ENCODE data around the gene FAAH. TPM values are rescaled to one million over a fixed set of nuclear protein-coding genes. Genes with fewer than 3 reads are reported as not detected.
"Not testable (repeated sequence)": the region's sequence is repeated elsewhere in the genome, so short reads cannot be mapped to it uniquely, and the experiment has no call there.

FAAH gene
- total and polyA plus RNA-seq, 10 of the 15 experiments (the other 5 are each of a cell fraction or from before 2014, with no cell fraction given), result 0.07 to 2.5 (median 0.64) TPM; not detected in 1

- no peak for TF ChIP-seq ZNF592 (IDR thresholded peaks at IDR 0.05)
These were observed 27.0 kb upstream of the FAAH start (continued) for GRCh38 chr1:46367072-46367471.

GRCh38 chr1:46367701-46368100, 26.4 kb upstream of the FAAH start:
- H3K9ac ChIP-seq (ENCODE audit: control insufficient read depth, insufficient read depth, low read length); H4K20me1 ChIP-seq (ENCODE audit: control insufficient read depth, insufficient read depth); H3K79me2 ChIP-seq (ENCODE audit: control insufficient read depth, insufficient read depth, low read length); intact Hi-C loops (cut with micrococcal nuclease; ENCODE audit: unreplicated experiment); FAIRE-seq; H2AFZ ChIP-seq (ENCODE audit: control insufficient read depth, low read depth, low read length); H3K27me3 ChIP-seq (replicated peaks in 1 of 2; ENCODE audit: control insufficient read depth in 2 of 2, insufficient read depth in 2 of 2, low read length in 1 of 2); ATAC-seq; H3K27ac ChIP-seq (ENCODE audit: control insufficient read depth, insufficient read depth); in situ Hi-C loops (cut with MboI); H3K4me3 ChIP-seq; H3K4me2 ChIP-seq (ENCODE audit: control insufficient read depth, insufficient read depth); H3K9me3 ChIP-seq (replicated peaks; ENCODE audit: control insufficient read depth, insufficient read depth, low read length); BruUV-seq (replicated peaks); DNase-seq (ENCODE audit: low read depth, low spot score): not testable (repeated sequence)
- Histone ChIP-seq H3K36me3 (ENCODE audit: control insufficient read depth in 2 of 2, insufficient read depth in 2 of 2, low read length in 1 of 2) (peaks cover 5 to 14% of the 10 kb centered on the region in 2 experiments), H3K4me1 (ENCODE audit: control insufficient read depth, insufficient read depth, low read length) (peaks cover 19% of the 10 kb centered on the region)
- ChIA-PET SMC1A (ENCODE audit: uncharacterized antibody, unreplicated experiment) (interaction anchor here (0.6 kb wide), 1 partner anchor 94 kb away, joined by 3 read pairs; no protein-coding TSS in a partner anchor), RAD21 (ENCODE audit: unreplicated experiment) (interaction anchor here (0.7 kb wide), 1 partner anchor 41 kb away, joined by 4 read pairs; no protein-coding TSS in a partner anchor), CTCF (interaction anchor here (0.7 to 1.3 kb wide), 2 partner anchors 61 to 106 kb away, joined by 3 read pairs; no protein-coding TSS in a partner anchor), POLR2A (interaction anchor here (0.6 to 1.0 kb wide), 2 partner anchors 10 to 21 kb away, joined by 3 to 16 read pairs; no protein-coding TSS in a partner anchor)
- WGBS (ENCODE audit: insufficient coverage, insufficient replicate concordance, low lambda C conversion rate, missing lambda C conversion rate), result 97% methylated on average over 8 of the region's 8 CpGs
